Right hindlimb (tissue), 1 donor: ENCODE measurements around the gene HEMK1.

ENCODE experiments used
- DNase-seq: peaks from one replicate; pipeline ENCODE4 v3.0.0-alpha.2; 2018

The HEMK1 gene

DNA sequence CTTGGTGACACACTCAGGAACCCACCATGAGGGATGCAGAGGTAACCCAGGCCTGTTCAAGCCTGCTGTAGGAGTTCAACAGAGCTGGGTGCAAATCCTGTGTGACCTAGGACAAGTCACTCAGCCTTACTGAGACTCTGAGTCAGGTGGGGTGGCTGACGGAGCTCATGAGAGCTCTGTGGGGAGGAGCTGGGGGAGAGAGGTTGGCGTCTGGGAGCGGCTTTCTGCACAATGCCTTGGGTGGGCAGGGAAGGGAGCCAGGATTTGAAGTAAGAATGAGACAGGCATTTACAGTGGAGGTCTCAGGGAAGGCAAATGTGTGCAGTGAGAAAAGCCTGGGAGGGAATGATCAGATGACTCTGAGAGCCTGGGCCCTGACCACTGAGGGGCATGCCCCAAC is 20.1 kb upstream of the HEMK1 start:
- DNase-seq: no peak

DNA sequence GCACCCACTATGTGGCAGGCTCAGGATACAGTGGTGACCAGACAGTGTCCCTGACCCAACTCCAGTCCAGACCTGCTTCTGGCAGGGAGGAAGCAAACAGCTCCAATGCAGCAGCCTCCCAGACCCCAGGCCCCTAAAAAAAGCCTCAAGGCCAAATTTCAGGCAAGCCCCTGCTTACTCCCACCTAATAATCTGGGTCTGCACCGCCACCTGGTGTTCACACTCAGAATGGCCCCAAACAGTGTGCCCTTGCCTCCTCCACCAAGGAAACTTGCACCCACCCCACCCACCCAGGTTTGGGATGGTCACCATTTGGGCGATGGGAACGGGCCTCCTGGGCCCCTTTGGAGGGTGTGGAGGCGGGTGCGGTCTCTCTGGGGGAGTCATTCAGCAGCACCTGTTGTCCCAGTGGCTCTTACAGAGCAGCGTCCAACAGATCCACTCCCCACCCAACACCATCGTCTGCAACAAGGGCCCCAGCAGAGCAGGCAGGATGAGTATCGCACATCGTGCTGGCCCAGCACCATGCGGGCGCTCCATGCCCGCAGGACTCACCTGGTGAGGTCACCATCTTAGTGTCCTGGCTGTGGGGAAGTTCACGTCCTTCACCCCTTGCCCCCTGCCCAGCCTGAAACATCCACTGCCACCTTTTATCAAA is 19.1 kb upstream of the HEMK1 start:
- peak; percentile 64 for DNase-seq

DNA sequence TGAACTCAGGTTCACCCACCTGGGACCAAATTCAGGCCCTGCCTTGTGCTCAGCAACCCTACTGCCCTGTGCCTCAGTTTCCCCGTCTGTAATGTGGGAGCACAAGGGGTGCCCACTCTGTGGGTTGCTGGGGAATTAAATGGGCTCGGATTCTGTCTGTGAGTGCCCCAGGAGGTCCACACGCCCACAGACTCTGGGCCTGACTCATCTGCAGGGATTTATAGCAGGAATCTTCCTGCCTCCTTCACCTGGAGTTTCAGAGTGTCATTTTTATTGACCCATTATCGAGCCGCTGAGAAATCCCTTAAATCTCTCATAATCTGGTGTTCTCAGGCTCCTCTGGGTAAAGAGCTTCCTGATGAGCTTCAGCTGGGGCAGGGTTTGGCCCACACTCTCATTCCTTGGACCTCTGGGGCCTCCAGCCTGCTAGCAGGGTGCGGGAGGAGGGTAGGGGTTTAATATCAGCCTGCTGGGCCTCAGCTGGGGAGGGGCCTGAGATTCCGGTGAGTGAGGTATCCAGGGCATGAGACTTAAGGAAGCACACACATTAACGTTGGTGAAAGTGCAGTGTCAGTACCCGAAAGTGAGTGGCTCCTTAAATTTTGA is 18.2 kb upstream of the HEMK1 start:
- no peak for DNase-seq

DNA sequence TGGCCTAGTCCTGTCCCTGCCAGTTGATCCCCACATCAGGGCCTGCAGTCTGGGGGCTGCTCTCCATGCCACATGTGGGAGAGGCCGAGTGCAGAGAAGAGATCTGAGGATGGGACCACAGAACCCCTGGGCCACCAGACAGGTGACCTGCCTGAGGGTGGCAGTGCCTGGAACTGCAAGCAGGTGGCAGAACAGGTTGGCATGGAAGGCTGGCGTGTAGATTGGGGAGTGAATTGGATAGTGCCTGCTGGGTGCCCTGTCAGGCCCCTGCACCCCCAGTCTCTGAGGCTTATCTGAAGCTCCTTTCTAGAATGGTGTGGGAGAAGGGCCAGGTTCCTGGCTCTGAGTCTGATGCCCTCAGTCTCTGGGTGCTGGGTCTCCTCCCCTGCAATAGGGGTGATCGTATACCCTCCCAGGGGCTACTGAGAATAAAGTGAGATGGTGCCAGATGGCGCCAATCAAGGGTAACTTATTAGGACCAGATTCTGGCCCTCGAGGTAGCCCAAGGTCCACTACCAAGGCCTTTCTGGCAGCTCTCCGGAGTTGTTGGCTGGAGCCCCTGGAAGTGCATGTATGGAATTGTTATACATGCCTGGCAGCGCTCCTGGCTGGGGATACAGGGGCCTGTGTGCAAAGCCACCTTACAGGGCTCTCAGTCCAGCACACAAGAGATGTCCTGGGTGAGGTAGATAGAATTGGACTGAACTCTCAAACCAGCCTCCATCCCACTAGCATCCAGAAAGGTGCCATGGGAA is 17.5 kb upstream of the HEMK1 start:
- DNase-seq: no peak

DNA sequence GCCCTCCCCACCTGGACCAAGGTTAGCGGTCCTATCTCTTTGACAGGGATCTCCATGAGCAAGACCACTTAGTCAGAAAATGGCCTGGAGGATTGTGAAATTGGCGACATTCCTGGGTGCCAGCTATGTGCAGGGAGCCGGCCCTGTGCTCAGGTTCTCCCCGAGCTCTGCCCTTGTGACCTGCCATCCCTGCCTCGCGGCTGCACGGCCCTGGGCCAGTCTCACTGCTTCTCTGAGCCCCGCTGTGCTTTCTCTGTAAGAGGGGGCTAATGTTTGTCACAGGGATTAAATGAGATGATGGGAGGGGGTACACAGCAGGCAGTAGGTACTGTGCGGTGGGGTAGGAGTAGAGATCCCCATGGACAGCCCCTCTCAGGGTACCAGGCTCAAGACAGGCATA is 16.7 kb upstream of the HEMK1 start:
- no peak for DNase-seq

DNA sequence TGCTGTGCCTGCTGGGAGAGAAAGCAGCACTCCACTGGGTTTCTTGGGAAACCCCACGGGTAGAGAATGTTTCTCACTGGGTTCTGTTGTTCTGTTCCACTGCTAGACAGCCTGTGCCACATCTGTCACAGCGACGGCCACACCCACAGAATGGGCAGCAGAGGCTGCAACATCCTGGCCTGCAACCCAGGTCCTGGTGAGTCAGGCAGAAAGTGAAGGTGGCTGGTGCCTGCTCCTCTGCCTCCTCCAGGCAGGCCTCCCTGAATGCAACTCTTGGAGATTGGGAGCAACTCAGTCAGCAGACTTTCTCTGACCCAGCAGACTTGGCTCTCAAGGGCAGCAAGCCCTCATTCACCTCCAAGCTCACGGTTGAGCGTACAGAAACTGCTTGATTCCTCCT is 14.8 kb upstream of the HEMK1 start:
- DNase-seq: no peak

DNA sequence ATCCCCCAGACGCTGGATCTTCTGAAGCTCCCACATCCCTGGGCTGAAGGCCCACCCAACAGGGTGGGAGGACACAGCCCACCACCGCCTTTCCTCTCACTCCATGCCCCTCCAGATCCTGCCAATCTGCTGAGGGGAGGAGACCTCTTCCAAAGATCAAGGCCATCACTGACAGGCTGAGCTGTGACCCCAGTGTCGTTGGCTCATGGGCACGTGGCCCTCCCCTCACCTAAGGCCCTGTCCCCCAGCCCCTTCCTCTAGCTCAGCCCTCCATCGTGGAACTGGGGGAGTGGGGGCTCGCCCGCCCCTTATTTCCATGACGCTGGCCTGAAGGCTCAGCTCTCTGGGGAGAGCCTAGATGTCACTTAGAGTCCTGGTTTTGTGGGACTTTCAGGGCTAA is 12.2 kb upstream of the HEMK1 start:
- no peak for DNase-seq

DNA sequence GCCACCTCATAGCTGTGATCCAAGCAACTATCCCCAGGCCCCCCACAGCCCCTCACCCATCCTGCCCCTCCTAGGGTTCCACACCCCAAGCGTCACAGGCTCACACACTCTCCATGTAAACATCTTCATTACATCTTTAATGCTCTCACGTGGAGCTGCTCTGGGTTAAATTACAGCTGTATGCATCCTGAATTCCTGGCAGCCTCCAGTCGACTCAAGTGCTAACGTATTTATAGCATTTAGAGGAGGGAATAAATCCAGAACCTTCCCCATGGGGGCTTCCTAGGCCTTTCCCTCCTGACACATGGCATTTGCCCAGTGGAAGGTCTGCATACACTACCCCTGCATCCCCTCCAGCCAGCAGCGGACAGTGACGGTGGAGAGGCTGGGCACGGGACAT is 11.4 kb upstream of the HEMK1 start:
- DNase-seq: no peak

DNA sequence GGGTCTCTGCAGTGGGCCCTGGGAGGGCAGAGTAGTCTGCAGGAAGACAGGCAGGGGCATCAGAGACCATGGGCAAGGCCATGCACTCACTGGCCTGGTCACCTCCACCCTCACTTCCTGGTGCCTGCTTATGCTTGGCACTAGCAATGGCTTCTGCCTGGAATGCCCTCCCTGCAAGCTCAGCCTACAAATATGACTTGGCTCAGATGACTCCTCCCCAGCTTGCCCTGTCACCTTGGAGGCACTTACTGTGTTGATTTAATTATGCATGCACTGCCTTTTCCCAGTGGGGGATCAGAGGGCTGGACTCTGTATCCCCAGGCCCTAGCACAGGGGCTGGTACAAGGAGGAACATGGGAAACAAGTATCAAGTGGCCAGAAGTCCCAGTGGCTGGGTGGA is 9.6 kb upstream of the HEMK1 start:
- DNase-seq: no peak

DNA sequence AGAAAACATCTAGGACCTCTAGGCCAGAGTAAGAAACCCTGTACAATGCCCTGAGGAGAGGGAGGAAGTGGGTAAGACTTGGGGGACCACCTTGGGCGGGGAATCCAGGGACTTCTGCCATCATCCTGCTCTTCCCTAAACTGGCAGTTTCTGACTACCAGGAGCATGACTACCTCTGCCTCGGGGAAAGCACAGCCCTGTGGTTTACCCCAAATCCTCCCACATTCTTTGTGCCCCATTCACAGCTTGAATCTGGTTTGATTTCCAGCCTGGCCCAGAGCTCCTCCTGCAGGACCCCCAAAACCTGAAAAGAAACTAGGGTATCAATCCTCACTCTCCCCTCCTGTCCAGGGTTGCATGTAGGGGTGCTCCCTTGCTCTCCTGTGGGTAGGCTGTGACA is 6.5 kb upstream of the HEMK1 start:
- DNase-seq: no peak

DNA sequence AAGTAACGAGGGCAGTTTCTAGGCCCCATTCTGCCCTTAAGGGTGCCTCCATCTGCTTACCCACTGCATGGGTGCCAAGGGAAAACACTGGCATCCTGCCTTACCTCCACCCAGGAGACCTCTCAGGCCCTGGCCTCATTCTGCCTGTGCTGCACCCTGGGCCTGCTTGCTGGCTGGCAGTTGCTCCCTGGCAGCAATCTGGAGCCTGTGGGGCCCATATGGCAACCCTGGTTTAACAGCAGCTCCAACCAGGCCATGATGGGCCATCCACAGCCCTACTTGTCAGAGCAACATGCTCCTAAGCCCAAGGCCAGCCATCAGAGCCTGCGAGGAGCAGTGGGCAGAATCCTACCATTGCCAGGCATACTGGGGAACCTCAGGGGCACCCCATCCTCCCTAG is 5.5 kb upstream of the HEMK1 start:
- no peak for DNase-seq

DNA sequence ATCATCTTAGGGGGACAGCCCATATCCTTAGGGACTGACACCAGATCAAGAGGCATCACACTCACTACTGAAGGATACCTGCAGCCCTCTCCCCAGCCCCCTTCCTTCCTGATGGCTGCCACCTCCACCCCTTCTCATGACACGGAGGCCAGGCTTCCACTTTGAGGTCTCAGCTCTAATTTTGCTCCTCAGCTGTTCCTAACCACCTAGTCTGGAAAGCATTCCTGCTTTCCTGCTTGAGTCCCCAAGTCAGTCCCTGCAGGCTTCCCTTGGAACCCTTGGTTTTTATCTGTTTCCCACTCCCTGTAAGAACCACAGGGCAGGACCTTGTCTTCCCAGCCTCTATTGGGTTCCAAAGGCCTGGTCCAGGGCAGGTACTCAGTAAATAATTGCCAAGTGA is 5.0 kb upstream of the HEMK1 start:
- no peak for DNase-seq

DNA sequence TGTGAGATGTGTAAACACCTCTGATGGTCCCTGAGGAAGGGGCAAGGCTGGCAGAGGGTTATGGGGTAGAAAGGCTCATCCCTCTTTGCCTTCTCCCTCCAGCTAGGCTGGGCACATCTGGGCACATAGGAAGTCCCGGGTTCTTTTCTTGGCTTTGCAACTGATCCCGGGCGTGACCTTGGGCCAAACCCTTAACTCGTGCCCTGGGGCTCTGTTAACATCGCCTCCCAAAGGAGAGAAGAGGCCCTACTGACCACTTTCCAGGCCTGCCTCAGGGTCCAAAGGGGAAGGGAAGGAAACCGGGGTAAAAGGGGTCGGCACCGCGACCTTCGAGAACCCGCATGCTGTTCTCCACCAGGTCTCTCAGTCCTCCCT is 2.3 kb upstream of the HEMK1 start:
- DNase-seq: no peak

DNA sequence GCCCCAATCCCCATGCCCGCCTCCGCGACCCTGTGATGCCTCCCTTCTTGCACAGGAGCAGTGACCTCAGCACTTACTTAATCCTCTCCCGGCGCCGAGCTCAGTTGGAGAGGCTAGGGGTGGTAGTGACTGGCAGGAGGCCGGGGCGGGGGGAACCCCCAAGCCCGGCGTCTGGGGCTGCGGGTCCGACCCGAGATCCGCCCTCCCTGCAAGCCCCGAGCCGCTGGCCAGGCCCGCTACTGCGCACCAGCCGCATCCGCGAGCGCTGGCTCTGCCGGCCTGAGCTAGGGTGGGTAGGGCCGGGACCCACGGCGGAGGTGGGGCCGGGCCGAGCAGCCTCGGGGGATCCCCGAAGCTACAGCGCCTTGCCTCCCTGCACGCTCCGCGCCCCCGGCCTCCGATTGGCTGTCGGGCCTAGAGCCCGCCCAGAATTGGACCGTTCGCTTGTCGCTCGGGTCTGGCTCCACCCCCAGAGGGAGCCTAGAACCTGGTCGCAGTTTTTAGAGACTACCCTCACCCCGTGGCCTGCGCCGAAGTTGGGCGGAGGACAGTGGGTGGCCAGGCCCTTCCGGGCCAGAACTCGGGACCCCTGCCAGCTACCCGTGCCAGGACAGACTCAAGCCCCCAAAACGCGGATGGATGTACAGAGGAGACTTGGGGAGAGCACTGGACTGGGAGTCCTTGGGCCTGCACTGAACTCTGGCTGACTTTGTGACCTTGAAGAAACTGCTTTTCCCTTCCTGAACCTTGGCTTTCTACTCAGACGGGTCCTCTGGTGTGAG is 1.7 kb upstream of the HEMK1 start, which contains the start of gene C3orf18:
TSS of gene C3orf18 (minus strand) at position 362 of the 782 bp plus-strand sequence. CDS start 2,048 bp downstream, outside the sequence.
- DNase-seq: peak; percentile 95

DNA sequence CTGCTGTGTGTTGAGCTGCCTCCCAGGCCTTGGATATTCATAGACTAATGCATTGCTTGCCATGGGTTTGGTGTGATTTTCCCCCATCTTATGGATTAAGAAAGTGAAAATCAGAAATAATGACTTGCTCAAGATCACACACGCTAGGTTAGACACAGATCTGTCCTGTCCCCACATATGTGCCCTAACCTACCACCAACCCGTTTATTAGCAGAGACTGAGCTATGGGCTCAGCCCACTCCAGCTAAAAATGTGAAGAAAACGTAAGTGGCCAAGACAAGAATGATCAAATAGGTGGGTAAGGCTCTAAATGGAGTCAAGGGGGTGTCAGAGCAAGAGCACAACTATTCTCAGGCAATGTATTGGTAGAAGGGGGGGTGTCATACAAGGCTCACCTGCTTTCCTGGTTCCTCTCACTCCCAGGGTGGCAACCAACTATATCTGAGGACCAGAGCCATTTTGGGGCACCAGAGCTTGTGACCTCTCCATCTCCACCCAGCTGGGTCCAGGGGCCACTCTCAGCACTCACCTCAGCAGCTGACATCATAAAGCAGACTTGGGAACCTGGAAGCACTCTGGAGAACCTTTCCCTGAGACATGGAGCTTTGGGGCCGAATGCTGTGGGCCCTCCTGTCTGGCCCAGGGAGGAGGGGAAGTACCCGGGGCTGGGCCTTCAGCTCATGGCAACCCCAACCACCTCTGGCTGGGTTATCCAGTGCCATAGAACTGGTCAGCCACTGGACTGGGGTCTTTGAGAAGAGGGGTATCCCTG is 1.4 kb downstream of the HEMK1 start:
- no peak for DNase-seq

DNA sequence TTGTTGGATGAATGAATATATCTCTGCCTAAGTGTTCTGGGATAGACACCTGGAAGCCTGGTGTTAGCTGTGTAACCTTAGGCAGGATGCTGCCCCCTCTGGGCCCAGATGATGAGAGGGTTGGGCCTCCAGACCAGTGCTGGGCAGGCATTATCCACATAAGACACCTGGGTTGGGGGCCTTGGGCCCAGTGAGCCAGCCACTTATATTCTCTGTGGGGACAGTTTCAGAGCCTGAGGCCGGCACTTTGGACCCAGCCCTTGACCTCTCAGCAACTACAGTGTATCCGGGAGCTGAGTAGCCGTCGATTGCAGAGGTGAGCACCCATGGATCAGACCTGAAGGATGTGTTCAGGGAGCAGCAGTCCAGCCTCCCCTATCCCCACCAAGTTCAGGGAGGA is 2.2 kb downstream of the HEMK1 start:
- DNase-seq: no peak

DNA sequence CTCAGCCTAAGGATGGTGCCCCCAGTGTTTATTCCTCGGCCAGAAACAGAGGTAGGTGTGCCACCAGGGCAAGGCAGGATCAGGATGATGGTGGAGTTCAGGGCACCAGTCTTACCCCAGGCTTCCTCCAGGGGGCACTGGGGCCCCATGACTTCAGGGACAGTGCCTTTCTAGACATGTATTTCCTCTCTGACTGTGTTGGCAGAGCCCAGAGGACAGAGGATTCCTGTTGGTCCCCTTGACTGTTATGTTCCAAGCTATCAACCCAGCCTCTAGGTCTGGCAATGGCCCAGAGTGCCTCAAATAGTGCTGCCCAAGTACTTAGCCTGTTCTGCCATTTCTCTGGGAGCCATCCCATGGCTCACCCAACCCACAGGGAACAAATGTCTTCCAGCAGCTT is 2.8 kb downstream of the HEMK1 start:
- peak; percentile 80 for DNase-seq

DNA sequence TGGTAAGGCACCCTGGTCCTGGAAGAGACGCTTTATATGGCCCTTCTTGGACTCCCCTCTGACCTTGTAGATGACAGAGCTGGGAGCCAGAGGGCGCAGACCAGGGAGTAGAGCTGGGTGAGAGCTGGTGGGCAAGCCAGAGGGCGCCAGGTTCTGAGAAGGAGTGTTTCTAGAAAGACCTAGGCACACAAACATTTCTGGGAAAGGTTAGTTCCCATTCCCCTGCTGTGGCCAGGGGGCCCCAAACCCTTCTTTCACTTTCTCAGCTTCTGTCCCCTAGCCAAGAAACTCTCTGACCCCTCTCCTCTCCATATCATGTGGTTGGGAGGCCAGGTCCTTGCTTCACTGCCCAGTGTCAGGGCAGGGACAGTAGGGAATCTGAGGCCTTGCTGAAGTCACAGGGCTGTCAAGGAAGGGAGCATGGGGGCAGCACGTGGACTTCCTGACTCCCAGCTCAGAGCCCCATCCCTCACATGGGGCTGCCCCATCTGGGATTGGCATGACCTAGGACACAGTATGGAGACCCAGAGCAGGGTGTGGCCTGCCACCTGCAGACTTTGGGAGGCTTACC is 3.6 kb downstream of the HEMK1 start:
- DNase-seq: no peak

DNA sequence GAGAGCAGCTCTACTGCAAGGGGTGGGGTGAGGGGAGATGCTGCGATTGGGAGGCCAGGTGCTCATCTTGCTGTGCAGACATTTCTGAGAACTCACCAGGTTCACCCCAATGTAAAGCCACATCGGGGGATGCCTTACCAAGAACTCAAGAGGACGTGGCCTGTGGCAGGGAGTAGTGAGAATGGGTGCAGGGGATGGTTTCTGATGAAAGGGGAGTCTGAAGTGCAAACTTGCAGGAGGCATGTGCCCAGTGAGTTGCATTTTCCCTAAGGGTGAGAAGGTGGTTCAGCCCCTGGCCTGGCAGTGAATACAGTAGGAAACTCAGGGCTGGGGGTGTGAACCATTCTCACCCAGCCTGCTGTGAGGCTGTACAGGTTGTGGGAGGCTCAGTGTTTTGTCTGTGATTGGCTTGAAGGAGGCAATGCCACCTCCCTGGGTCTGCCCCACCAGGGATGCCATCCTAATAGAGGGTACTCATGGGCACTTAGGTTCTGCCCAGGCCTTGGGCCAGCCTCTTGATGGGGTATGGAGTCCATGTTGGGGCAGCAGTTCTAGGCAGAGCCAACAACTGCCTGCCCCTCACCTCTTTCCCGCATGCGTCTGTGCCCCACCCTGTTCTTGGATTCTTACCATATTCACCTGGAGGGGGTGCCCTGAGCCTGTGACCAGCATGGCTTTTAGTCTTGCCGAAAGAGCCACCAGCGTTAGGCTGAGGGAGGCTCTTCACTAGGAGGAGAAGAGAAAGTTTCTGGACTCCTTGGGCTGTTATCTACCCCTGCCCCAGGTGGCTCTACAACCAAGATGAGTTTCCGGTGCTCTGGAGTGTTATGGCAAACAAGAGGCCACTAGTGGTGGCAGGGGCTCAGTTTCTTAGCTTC is 4.5 kb downstream of the HEMK1 start:
- DNase-seq: no peak

DNA sequence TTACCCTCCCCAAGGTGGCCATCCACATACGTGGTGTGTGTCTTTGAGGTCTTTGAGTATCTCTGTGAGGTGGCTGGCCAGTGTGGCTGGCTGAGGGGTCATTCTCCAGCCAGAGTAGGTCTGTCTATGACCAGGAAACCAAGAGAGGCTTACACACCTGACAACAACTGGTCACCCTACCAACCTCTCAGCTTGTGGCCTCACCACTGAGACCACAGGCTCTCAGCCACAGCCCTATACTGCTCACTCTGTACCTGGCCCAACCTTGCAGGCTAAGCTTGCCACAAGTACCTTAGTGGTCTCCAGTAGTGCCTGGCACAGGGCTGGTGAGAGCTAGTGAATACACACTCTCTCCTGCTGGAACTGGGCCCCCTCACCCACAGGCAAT is 5.1 kb downstream of the HEMK1 start:
- DNase-seq: no peak

DNA sequence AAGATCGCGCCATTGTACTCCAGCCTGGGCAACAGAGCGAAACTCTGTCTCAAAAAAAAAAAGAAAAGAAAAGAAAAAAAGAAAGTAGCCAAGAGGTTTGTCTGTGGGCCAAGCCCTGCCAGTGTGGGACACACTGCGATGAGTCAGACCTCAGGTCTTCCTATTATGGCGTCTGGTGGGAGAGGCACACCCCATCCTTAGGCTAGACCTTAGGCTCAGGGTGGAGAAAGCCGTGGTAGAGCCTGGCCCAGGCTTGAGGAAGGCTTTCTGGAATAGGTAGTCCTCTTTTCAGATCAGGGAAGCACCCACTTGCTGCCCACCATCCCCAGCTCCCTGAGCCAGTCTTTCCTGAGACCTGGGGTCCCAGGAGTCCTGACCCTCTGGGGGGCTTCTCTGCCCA is 6.0 kb downstream of the HEMK1 start:
- DNase-seq: no peak
